ENCODE measurements around the gene ABCD1.
"Not testable (repeated sequence)": the region's sequence is repeated elsewhere in the genome, so short reads cannot be mapped to it uniquely, and the experiment has no call there.

The ABCD1 gene

GRCh38 chrX:153746359-153746758 lies 21.7 kb downstream of the ABCD1 start:
- TF ChIP-seq, protein P1, sequence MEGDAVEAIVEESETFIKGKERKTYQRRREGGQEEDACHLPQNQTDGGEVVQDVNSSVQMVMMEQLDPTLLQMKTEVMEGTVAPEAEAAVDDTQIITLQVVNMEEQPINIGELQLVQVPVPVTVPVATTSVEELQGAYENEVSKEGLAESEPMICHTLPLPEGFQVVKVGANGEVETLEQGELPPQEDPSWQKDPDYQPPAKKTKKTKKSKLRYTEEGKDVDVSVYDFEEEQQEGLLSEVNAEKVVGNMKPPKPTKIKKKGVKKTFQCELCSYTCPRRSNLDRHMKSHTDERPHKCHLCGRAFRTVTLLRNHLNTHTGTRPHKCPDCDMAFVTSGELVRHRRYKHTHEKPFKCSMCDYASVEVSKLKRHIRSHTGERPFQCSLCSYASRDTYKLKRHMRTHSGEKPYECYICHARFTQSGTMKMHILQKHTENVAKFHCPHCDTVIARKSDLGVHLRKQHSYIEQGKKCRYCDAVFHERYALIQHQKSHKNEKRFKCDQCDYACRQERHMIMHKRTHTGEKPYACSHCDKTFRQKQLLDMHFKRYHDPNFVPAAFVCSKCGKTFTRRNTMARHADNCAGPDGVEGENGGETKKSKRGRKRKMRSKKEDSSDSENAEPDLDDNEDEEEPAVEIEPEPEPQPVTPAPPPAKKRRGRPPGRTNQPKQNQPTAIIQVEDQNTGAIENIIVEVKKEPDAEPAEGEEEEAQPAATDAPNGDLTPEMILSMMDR (IDR thresholded peaks at IDR 0.05; ENCODE audit: low read depth, low read length) = no peak
- no peak overlapping the region for H3K4me3 ChIP-seq (replicated peaks in 1 of 2; ENCODE audit: low read depth in 2 of 2, low read length in 2 of 2)
- no peak for DNase-seq (ENCODE audit: low read depth in 2 of 2)

DNA sequence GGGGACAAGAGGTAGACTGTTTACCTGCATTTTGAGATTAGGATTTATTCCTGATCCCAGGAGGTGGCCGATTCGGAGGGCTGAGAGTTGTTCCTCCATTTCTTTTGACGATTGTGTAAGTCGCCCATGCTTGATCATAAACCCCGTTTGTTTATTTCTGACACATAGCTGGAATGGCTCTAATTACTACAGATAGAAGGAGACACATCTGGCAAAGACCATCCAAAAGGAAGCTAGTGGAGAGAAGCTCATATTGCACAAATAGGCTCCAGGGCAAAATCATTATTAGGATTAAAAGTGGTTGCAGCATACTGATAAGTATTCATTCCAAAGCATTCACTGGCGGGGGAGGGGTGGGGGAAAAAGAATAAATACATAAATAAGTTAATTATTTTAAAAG lies 22.3 kb downstream of the ABCD1 start:
- not testable (repeated sequence) for DNase-seq (ENCODE audit: low read depth in 2 of 2); H3K4me3 ChIP-seq (replicated peaks in 1 of 2; ENCODE audit: low read depth in 2 of 2, low read length in 2 of 2)

GRCh38 chrX:153749017-153749416 lies 24.4 kb downstream of the ABCD1 start:
- not testable (repeated sequence) for H3K4me3 ChIP-seq (replicated peaks in 1 of 2; ENCODE audit: low read depth in 2 of 2, low read length in 2 of 2); DNase-seq (ENCODE audit: low read depth in 2 of 2)

DNA sequence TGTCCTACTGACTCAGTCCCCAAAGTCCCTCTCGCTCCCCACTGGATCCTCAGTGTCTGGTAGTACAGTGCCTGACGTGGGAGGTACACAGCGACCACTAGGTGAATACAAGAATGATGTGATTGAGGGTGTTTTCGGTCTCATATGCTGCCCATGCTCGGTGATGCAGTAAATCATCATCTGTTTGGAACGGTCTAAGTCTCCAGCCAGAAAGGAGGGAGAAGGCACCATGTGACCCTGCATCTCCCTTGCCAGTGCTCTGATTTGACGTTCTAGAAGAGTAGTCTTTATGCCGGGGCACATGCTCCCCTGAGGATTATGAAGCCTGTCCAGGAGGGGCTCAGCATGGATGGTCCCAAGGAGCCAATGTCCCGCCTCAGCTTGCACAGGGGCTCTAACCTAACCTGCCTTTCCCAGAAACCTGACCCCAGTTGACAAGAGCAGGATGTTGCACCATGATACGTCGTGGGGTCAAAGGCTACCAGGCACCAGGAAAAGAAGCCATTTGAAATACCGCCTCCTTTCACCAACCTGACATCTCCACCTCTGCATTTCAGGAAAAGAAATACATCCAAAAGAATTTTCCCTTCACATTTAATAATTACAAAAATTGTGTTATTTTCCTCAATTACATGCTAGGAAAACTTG lies 25.6 kb downstream of the ABCD1 start:
- no peak for DNase-seq (ENCODE audit: low read depth in 2 of 2)
- TF ChIP-seq, protein P1 (IDR thresholded peaks at IDR 0.05; ENCODE audit: low read depth, low read length) = no peak
- no peak overlapping the region for H3K4me3 ChIP-seq (replicated peaks in 1 of 2; ENCODE audit: low read depth in 2 of 2, low read length in 2 of 2)

DNA sequence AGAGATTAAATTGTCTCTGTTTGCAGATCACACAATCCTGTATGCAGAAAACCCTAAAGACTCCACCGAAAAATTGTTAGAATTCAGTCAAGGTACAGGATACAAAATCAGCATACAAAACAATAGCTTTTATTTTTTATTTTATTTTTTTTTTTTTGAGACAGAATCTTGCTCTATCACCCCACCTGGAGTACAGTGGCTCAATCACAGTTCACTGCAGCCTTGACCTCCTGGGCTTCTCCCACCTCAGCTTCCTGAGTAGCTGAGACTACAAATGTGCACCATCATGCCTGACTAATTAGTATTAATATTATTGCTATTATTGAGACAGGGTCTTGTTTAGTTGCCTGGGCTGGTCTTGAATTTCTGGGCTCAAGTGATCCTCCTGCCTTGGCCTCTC lies 30.5 kb downstream of the ABCD1 start:
- no peak for DNase-seq (ENCODE audit: low read depth in 2 of 2)
- no peak overlapping the region for H3K4me3 ChIP-seq (replicated peaks in 1 of 2; ENCODE audit: low read depth in 2 of 2, low read length in 2 of 2)
- TF ChIP-seq, protein P1 (IDR thresholded peaks at IDR 0.05; ENCODE audit: low read depth, low read length) = no peak

DNA sequence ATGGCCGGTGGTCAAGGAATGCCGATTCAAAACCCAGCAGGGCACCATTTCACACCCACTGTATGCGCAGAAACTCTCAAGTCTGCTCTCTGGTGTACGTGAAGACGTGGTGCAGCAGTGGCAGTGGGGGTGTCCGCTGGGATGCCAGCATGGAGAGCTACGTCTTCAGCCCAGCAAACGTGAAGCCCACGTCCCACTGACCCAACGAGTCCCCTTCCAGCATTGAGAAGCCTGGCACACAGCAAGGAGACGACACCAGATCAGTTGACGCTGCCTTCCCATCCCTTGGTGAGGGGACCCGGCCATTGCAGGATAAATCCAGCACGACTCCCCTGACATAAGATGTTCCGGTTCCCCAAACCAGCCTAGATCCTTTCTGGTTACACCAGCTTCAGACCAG lies 37.2 kb downstream of the ABCD1 start:
- TF ChIP-seq, protein P1 (IDR thresholded peaks at IDR 0.05; ENCODE audit: low read depth, low read length) = no peak
- no peak overlapping the region for H3K4me3 ChIP-seq (replicated peaks in 1 of 2; ENCODE audit: low read depth in 2 of 2, low read length in 2 of 2)
- DNase-seq (ENCODE audit: low read depth in 2 of 2) = no peak

- TF ChIP-seq, protein P1 (IDR thresholded peaks at IDR 0.05; ENCODE audit: low read depth, low read length) = no peak
- H3K4me3 ChIP-seq (replicated peaks in 1 of 2; ENCODE audit: low read depth in 2 of 2, low read length in 2 of 2) = no peak overlapping the region
These were observed 38.0 kb downstream of the ABCD1 start for GRCh38 chrX:153762626-153763173.

More at GRCh38 chrX:153762626-153763173, 38.0 kb downstream of the ABCD1 start:
- DNase-seq (ENCODE audit: low read depth in 2 of 2) = no peak
